ENCODE results near the gene SLC38A10.

DNA sequence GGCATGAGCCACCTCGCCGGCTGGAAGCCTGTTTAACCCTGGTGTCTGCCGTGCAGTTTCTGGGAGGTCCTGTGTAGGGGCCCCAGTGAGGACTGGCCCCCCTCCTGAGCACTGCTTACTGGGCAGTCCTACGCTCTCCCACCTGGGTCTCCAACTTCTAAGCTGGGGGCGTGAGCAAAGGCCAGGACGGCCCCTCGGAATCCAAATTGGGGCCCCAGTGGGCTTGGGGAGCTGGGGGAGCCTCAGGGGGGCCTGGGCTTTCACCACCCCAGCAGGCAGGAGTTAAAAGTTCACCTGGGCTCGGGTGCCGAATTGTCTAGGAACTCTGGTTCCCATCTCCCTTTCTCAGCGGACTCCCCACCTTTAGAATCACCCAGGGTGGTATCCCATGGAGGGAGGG, 7.2 kb upstream of the SLC38A10 start:
- no peak for TF ChIP-seq EZH2 (IDR thresholded peaks at IDR 0.05; ENCODE audit: insufficient read depth, poor library complexity, severe bottlenecking)
- TF ChIP-seq EZH2phosphoT487 (IDR thresholded peaks at IDR 0.05; ENCODE audit: insufficient read depth, low read depth), result no peak
